Measurements from ENCODE around the gene CTNND2.

The CTNND2 gene

GRCh38 chr5:10949856-10950630 is 954.2 kb downstream of the CTNND2 start:
- no peak for FAIRE-seq

GRCh38 chr5:10946050-10946449 is 958.2 kb downstream of the CTNND2 start:
- no peak for FAIRE-seq

GRCh38 chr5:10941900-10942299 is 962.3 kb downstream of the CTNND2 start:
- no peak for FAIRE-seq

GRCh38 chr5:10936081-10936855 is 968.0 kb downstream of the CTNND2 start:
- FAIRE-seq = no peak

GRCh38 chr5:10935536-10935935 is 968.7 kb downstream of the CTNND2 start:
- no peak for FAIRE-seq

GRCh38 chr5:10934783-10935355 is 969.4 kb downstream of the CTNND2 start:
- no peak for FAIRE-seq

GRCh38 chr5:10933121-10933520 is 971.1 kb downstream of the CTNND2 start:
- no peak for FAIRE-seq

- no peak for FAIRE-seq
Measured at GRCh38 chr5:10932426-10932825, 971.8 kb downstream of the CTNND2 start.

- FAIRE-seq = no peak
Measured at GRCh38 chr5:10927608-10928007, 976.6 kb downstream of the CTNND2 start.

- FAIRE-seq = no peak
Measured at GRCh38 chr5:10923310-10923709, 980.9 kb downstream of the CTNND2 start.
